Dedifferentiated amniotic fluid mesenchymal stem cell (primary cell): ENCODE data around the gene HPD.

ENCODE experiments used
- DNase-seq: peaks from one replicate; pipeline ENCODE4 v3.0.0-alpha.2; 2016; ENCODE audit errors: extremely low spot score

Gene HPD

DNA sequence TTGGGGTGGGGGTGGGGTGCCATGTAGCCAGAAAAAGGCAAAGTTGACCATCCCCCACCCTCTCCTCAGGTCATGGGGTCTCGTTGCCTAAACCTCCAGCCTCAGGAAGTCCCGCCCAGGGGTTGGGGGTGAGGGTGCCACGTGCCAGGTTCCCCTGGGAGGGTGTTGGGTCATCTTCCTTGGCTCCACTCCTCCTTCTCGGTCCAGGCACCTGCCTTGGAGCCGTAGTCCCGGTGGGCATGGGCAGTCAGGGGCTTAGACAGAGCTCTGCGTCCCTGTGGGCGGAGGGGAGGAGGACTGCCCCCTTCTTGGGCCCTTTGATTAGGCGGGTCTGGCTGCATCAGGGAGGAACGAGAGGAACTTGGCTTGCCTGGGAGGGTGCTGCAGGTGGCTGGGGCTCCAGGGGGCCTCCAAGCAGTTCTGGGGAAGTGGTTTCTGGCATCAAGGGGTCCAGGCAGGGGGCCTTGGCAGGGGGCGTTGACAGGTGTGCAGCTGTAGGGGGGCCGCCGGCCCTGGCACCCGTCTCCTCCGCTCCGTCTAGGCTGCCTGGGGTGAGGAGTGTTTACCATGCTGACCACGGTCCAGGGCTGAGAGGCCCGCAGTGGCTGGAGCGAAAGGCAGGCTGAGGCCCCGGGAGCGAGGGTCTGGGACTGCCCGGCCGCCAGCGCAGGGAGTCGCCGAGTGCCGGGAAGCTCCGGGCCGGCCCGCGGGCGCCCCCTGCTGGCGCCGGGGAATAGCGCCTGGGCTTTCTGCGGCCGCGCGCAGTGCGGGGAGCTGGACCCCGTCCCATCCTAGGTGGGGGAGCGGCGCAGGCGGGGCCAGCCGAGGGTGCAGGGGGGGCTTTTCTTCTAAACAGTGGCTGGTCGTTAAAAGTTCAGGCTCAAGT is 47.0 kb downstream of the HPD start:
- DNase-seq = no peak

DNA sequence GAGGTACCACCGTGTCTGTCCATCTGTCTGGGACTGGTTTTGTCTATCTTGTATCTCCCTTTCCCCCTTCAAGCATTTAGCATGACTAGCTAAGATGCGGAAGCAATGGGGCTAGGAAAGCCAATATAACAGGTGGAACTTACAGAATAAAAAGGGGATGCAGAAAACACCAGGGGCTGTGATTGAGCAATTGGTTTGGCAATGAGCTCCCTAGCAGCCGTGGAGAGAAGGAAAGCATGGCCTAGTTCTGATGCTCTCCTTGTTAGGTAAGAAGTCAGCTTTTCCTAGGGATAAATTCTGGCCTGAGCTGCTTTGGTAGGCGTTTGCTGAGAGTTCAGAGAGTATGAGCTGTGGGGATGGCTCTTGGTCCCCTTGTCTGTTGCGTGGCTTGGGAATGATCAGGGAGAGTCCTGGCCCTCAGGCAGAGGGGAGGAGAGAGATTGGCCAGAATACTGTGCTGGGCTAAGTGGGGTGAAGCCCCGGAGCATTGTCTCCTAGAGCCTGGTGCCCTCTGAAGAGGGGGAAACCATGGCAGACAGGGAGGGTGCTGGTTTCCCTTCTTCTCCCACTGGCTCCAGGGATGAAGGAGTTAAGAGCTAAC is 47.7 kb downstream of the HPD start:
- no peak for DNase-seq

DNA sequence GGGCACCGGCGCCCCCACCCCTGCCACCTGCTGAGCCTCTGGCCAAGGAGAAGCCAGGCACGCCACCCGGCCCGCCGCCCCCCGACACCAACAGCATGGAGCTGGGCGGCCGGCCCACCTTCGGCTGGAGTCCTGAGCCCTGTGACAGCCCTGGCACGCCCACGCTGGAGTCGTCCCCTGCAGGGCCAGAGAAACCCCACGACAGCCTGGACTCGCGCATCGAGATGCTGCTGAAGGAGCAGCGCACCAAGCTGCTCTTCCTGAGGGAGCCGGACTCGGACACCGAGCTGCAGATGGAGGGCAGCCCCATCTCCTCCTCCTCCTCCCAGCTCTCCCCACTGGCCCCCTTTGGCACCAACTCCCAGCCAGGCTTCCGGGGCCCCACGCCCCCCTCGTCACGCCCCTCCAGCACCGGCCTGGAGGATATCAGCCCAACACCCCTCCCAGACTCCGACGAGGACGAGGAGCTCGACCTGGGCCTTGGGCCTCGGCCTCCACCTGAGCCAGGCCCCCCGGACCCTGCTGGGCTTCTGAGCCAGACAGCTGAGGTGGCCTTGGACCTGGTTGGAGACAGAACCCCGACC is 48.3 kb downstream of the HPD start:
- DNase-seq = no peak

DNA sequence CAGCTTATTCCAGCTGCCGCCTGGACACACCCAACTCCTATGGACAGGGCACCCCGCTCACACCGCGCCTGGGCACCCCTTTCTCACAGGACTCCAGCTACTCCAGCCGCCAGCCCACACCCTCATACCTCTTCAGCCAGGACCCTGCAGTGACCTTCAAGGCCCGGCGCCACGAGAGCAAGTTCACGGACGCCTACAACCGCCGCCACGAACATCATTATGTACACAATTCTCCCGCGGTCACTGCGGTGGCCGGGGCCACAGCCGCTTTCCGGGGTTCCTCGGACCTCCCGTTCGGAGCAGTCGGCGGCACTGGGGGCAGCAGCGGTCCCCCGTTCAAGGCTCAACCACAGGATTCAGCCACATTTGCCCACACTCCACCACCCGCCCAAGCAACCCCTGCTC is 48.9 kb downstream of the HPD start:
- no peak for DNase-seq

DNA sequence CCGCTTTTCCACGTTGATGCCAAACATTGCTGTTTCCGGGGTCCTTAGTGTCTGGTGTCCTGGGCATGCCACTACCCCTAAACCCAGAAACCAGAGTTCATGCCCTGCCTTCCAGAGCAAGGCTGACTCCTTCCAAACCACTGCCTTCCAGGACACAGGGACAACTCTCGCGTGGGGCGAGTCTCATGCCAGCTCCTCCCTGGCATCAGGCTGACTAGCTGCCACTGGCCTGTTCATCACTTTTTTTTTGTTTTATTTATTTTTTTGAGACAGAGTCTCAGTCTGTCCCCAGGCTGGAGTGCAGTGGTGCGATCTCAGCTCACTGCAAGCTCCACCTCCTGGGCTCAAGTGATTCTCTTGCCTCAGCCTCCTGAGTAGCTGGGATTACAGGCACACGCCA is 50.0 kb downstream of the HPD start:
- DNase-seq = no peak

DNA sequence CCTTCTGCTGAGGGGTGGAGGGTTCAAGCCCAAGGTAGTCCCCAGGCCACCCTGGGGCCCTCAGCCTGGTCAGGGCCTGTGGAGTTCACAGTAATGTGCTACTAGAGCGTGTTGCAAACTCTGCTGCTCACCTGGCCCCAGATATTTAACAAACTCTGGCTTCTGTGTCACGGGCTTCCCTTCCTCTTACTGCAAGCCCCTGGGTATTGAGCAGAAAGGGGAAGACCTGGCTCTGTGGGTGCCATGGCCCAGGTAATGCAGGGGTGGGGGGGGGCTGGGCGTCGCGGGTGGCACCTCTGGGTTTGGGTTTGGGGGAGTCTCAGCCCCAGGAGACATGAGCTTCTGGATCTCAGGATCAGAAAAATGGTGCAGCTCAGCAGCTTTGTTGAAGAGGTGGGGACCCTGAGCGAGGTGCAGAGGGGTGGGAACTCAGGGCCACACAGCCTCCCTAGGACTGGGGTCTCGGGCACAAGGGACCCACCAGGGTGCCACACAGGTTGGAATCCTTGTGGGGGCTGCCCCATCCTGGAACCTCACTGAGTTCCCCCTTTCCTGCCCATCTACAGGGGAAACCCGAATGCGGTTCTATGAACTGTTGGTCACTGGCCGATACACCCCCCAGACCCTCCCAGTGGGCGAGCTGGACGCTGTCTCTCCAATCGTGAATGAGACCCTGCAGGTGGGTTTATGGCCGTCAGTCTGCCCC is 50.9 kb downstream of the HPD start:
- DNase-seq = no peak

DNA sequence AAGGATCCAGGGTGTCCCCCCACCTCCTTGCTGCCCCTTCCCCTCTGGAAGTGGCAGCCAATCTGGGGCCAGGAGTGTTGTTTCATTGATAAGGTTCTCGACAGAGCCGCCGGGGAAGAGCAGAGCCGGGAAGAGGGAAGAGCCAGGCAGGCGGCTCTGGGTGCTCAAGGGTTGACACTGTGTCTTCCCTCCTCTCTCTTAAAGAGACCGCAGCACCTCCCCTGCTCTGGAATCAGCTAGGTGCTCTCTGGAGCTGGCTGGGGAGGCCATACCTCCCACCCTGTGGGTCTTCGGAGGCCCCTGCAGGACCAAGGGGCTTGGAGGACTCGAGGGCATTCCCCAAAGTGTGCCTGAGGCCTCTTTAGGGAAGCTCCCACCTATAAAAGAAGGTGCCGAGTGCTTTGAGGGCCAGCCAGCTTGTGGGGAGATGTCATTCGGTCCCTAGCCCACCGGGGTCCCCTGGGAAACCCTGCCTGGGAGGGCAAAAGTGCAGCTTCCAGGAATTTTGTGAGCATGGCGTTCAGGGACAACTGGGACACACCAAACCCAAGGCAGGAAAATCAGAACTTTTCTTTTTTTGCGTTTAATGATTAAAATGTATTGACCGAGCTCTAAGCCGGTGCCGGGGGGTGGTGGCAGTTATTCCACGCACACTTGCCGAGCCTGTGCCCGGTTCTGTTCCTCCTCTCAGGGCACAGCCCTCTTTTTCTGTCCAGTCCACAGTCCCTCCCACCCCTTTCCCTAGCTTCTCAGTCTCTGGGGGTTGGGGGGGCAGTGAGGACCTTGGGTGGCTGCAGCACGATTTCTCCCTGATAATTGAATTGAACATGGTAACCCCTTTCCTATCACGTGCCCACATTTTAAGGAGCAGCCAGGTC is 51.9 kb downstream of the HPD start:
- no peak for DNase-seq

DNA sequence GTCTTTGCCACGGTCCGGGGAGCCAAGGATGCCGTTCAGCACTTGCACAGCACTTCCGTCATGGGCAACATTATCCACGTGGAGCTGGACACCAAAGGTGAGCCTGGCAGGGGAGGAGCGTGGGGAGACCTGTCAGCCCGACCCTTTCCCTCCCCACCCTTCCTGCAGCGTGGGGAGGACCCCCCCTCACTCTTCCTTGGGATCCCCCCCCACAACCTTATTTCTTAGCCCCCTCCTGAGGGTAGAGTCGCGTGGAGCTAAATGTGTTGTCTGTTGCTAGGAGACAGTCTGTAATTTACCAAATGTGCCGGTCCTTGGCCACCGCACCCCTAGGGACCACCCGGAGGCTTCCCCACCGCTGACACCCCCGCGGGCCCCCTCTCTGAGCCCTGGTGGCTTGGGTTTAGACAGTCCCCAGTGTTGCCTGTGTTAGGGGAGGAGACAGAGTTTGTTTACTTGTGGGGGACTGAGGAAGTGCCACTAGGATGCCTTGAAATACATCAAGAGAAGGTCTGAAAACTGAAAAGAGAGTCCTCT is 52.6 kb downstream of the HPD start:
- no peak for DNase-seq

DNA sequence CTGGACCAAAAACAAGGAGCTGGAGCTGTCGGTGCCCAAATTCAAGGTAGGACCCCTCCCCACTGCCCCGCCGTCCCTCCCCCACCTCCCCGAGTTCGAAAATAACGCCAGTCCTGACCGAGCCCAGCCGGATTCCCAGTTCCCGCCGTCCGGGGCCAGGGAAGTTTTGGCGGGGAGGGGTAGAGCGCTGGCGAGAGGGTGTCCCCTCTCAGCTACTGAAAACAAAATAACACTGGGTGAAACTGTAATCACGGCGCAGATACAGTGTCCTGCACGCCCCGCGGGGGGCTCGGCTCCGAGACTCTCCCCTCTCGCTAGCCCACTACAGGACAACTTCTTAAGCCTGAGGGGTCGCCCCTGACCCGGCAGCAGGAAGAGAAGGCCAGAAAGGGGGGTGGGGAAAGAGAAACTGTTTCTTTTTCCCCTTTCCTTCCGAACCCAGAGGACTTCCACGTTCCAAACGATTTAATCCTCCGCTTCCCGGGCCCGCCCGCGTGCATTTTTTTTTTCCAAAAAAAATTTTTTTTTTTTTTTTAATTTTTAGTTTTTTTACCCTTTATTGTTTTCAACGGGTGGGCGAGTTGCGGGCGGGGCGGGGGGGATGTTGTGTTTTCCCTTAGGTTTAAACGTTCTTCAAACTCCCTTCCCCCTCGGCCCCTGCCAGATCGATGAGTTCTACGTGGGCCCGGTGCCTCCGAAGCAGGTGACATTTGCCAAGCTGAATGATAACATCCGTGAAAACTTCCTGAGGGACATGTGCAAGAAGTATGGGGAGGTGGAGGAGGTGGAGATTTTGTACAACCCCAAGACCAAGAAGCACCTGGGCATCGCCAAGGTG is 53.3 kb downstream of the HPD start:
- DNase-seq = no peak

DNA sequence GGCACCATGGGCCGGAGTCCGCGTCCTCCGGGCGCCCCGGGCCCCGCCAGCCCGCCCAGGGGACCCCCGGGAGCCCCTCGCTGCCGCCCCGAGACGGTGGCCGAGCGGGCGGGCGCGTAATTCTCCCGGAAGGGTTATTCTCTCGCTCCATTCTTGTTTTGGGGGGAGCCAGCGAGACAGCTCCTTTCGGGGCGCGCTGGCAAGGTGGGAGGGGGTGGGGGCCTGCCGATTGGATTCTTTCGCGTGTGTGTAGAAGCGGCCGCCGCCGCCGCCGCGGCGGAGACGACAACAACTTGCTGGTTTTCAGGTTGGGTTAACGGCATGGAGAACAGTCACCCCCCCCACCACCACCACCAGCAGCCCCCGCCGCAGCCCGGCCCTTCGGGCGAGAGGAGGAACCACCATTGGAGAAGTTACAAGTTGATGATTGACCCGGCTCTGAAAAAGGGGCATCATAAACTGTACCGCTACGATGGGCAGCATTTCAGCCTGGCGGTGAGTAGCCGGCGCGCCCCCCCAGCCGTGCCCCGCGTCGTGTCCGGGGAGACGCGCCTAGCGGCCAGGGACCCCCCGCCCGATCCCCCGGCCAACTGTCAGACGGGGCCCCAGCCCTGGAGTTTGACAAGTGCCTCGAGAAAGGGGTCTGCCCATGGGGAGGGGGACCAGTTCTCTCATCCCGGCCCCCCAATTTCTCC is 54.1 kb downstream of the HPD start:
- no peak for DNase-seq

DNA sequence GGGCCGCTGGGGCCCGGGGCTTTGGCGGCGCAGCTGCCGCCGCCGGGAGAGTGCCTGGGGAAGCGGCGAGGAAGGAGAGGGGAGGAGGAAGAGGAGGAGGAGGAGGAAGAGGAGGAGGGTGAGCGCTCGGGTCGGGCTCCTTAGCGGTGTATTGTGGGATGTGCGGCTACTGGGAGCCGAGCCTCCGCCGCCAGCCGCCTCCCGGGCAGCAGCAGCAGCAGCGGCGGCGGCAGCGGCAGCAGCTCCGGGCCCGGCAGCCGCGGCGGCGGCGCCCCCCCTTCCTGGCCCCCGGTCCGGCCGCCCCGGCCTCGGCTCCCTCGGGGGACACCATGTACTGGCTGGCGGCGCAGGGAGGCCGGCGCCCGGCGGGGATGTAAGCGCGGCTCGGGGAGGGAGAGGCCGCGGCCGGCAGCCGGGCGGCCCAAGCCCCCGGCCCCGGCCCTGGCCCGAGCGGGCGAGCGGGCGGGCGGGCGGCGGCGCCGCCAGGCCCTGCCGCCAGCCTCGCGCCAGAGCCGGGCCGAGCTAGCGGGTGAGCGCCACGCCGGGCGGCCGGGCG is 54.7 kb downstream of the HPD start, which contains the start of gene SETD1B:
TSS of gene SETD1B (plus strand) at position 149 of the 556 bp plus-strand sequence. CDS start 729 bp downstream, outside the sequence.
- DNase-seq = no peak

DNA sequence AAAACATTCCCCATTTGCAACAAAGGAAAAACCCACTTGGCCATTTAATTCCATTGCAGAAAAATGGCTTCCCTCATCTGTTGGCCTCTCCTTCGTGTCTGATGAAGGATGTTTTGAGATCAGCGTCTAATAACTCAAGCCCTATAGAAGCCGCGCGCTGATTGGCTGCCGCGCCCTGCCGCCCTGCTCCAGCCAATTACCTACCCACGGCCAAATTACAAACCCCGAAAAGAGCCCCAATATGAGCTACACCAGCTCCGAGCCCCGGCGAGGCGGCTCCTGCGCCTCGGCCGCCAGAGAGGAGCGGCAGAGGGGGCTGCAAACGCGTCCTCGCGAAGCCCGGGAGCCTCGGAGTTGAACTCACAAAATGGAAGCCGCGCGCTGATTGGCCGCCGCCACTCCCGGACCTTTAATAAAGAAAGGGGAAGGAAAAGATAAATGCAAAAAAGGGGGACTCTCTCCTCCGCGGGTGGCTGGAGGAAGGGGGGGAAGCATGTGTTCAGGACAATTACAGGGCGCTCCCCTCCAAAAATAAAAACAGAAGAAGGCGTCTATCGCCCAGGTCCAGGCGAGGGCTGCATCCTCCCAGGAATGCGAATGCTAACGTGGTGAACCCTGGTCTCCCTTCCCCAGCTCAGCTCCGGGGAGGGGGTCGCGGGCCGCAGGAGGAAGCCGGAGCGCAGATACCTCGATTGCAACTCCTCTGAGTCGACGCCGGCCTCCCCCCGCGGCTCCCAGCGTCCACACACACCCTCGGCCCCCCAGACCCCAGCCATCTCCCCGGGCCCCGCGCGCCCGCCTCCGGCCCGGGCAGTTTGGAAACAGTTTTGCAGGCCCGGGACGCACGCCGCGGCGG is 55.6 kb downstream of the HPD start:
- DNase-seq = peak; percentile 95

DNA sequence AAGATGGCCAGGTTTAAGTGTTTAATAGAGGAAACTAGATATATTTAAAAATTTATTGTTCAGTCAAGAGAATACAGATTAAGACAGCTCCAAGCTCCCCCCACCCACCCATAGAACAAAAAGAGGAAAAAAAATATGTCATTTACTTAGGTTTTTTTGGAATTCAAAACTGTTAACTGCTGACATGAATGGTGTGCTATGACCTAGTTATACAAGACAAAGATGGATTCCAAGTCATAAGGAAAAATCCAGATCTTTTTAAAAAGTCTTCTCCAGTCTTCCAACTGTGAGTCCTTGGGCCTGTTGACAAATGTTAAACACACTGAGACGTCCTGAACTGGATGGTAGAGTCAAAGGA is 56.2 kb downstream of the HPD start:
- no peak for DNase-seq

DNA sequence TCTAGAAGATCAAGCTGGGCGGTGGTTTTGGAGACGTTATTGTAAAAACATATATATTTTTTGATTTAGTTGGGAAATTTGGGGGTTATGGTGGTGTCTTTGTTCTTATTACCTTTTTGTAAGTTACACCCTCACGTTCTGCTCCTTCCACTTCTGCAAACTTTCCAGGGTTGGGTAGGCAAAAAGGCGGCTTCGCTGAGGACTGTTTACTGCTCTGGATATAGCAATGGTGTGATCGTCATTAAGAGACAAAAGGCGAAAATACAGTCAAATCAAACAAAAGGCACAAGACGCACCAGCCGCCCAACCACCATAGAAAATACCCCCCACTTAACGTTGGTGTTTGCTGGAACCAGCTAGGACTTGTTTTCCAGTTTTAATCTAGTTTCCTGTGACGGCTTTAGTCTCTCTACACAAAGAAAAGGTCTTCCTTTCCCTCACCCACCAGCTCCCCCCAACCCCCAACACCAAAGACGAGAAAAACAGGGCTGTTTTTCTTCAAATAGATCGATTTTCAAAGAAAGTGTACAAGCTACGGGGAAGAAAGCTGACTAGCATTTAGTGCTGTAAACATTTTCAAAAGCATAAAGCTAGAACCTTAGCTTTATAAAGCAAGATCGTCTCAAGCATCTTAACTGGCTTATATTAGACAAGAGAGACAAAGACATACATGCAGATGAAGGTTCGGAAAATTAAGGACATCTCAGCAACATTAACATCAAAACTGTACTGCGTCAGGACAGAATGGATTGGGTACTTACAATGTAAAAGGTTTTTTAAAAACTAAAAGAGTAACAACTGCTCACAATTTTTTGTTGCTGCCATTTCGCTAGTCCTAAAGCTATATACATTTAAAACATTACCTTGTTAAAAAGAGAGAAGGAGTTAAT is 56.8 kb downstream of the HPD start:
- no peak for DNase-seq

DNA sequence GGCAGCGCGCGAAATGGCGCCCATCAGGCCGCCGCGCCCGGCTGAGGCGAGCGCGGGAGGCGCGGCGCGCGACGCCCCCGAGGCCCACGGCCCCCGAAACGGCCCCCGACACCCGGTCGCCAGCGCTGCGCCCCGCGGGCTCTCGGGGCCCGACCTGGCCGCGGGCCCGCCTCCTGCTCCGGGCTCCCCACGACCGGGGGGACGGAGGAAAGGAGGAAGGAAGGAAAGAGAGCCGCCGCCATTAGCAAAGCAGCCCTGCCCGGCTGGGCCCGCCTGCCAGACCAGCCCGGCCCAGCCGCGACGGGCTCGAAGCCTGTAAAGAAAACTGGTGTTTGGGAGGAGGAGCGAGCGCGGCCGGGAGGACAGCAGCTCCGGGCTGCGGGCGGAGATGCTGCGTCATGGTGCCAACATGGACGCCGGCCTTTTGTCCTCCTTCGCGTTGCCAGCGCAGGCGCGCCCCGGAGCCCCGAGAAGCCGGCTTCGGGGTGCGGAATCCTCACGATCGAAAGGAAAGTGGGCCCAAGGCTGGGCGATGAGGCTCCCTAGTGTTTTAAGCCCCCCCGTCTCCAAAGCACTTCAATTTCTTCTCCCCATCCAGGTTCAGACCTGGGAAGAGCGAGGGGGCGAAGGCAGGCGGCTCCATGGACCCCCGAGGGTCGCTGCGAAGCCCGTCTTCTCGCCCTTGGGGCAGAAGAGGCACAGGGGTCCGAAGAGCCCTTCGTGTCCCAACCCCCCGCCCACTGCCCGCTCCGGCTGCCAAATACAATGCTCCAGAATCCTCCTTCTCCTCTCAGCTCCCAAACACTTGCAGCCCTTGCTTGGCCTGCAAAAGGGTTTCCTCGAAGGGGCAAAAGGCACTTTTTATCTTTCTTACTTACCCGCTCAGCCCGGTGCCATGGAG is 57.7 kb downstream of the HPD start:
- DNase-seq = peak; percentile 62
